HG03460 (cell line): Measurements from ENCODE around the gene LRCH2.

Experiments used
- ATAC-seq: cut with Tn5 transposase; IDR thresholded peaks from one replicate; pipeline ENCODE4 v1.9.1; 2021; ENCODE audit not compliant: unreplicated experiment

The LRCH2 gene

GRCh38 chrX:115067812-115068211, 166.1 kb downstream of the LRCH2 start:
- no peak for ATAC-seq

GRCh38 chrX:115065304-115065703, 168.6 kb downstream of the LRCH2 start:
- ATAC-seq = no peak
